T-cell (primary cell): ENCODE measurements around the gene FERMT1. TPM values are rescaled to one million over a fixed set of nuclear protein-coding genes. Genes with fewer than 3 reads are reported as not detected.

ENCODE experiments used
- ATAC-seq, 4 experiments: fragments of 200-7000 bp in 3 of 4; fragments of 150-1000 bp in 1 of 4; cut with Tn5 transposase; replicated peaks in 1 of 4; 1 replicate in 3 of 4; 2 replicates in 1 of 4; pipeline ENCODE4 v1.10.0; 2021; ENCODE audit warnings: moderate library complexity in 3 of 4, mild to moderate bottlenecking in 2 of 4, moderate number of reproducible peaks in 1 of 4
- CTCF ChIA-PET, 2 donors: fragments of 300-600 bp; sonication (Branson Sonifier 250); formaldehyde crosslinking; loops; one replicate each; lab custom pipeline; 2022; ENCODE audit warnings: antibody characterized with exemption in 2 of 2; lab: Charles Lee
- POLR2A ChIA-PET, 2 donors: fragments of 300-600 bp; sonication (Branson Sonifier 250); formaldehyde crosslinking; loops; one replicate each; lab custom pipeline; 2022; ENCODE audit warnings: antibody characterized with exemption in 2 of 2; lab: Charles Lee
- DNase-seq, 35 experiments: peaks; one replicate each; pipeline versions ENCODE4 v3.0.0 to v3.0.0-alpha.2; 2013 to 2023
- H3K27ac ChIP-seq: one replicate; pipeline ENCODE4 v1.5.1; 2013; ENCODE audit warnings: low read length
- H3K27me3 ChIP-seq, 2 experiments: replicated peaks in 1 of 2; 1 replicate in 1 of 2; 2 replicates in 1 of 2; pipeline versions ENCODE4 v1.6.1 to v1.7.0; 2013; ENCODE audit warnings: low read length in 1 of 2, mixed read lengths in 1 of 2; ENCODE audit not compliant: control insufficient read depth in 2 of 2, insufficient read depth in 2 of 2; ENCODE audit errors: extremely low read depth in 1 of 2
- H3K36me3 ChIP-seq, 2 donors: 1 replicate in 1 of 2; 2 replicates in 1 of 2; pipeline versions ENCODE4 v1.6.1 to v1.7.0; 2013; ENCODE audit warnings: low read length in 1 of 2; ENCODE audit not compliant: control insufficient read depth in 2 of 2, insufficient read depth in 1 of 2; ENCODE audit errors: extremely low read depth in 1 of 2
- H3K4me1 ChIP-seq, 2 experiments: 1 replicate in 1 of 2; 2 replicates in 1 of 2; pipeline versions ENCODE4 v1.6.1 to v1.7.0; 2013; ENCODE audit warnings: low read length in 2 of 2, mixed read lengths in 1 of 2; ENCODE audit not compliant: insufficient read depth in 2 of 2, control insufficient read depth in 1 of 2; ENCODE audit errors: extremely low read depth in 1 of 2
- H3K4me3 ChIP-seq, 2 donors: 1 replicate in 1 of 2; 2 replicates in 1 of 2; pipeline versions ENCODE4 v1.5.1 to v1.7.0; 2013; ENCODE audit warnings: mild to moderate bottlenecking in 2 of 2, low read length in 1 of 2, moderate library complexity in 1 of 2; ENCODE audit not compliant: control insufficient read depth in 1 of 2; ENCODE audit errors: extremely low read depth in 1 of 2
- H3K9me3 ChIP-seq: 2 replicates; pipeline ENCODE4 v1.7.0; 2013
- H3K27ac Mint-ChIP-seq, 2 donors: one replicate each; pipeline ENCODE4 v1.8.0; 2020 to 2021; ENCODE audit warnings: mild to moderate bottlenecking in 2 of 2, mixed read lengths in 2 of 2
- H3K27me3 Mint-ChIP-seq, 2 donors: one replicate each; pipeline ENCODE4 v1.8.0; 2021 to 2022; ENCODE audit warnings: mixed read lengths in 2 of 2
- H3K36me3 Mint-ChIP-seq: one replicate; pipeline ENCODE4 v1.8.0; 2021; ENCODE audit warnings: mixed read lengths
- H3K4me1 Mint-ChIP-seq, 3 donors: one replicate each; pipeline ENCODE4 v1.8.0; 2020 to 2022; ENCODE audit warnings: mixed read lengths in 3 of 3, mild to moderate bottlenecking in 1 of 3
- H3K4me3 Mint-ChIP-seq, 3 donors: one replicate each; pipeline ENCODE4 v1.8.0; 2020 to 2022; ENCODE audit warnings: mild to moderate bottlenecking in 3 of 3, mixed read lengths in 3 of 3, moderate library complexity in 3 of 3
- H3K9me3 Mint-ChIP-seq, 3 donors: one replicate each; pipeline ENCODE4 v1.8.0; 2020 to 2022; ENCODE audit warnings: mixed read lengths in 3 of 3
- WGBS: methylation state at CpG from one replicate; pipeline ENCODE4 v1.1.5; 2013; ENCODE audit warnings: missing lambda C conversion rate; ENCODE audit not compliant: insufficient coverage; 5-methylcytosine and 5-hydroxymethylcytosine counted together
- total RNA-seq, 35 experiments: library from RNA in 6 of 35; stranded (reverse) in 6 of 35; fragments of 120-200 nt in 1 of 35; gene quantifications; one replicate each; pipeline versions ENCODE4 v1.2.1 to v1.2.4 and lab custom pipeline; 2013 to 2026

The FERMT1 gene
- total RNA-seq, 5 donors from 2014 or later (not counting 1 experiment from before 2014, with no cell fraction given): 0.20 to 0.22 TPM; not detected in 3

- H3K27me3 ChIP-seq: peaks cover 0 to 4% of the 10 kb centered on the region in 2 experiments
- Mint-ChIP-seq H3K27me3 (peaks cover 0 to 5% of the 10 kb centered on the region in 2 donors), H3K36me3 (no peaks in the 10 kb centered on the region), H3K9me3 (no peaks in the 10 kb centered on the region), H3K27ac (no peak overlapping the region), H3K4me3 (no peak overlapping the region), H3K4me1 (peaks cover 0 to 6% (median 0%) of the 10 kb centered on the region in 3 donors)
- peaks cover 0 to 4% of the 10 kb centered on the region in 2 experiments for H3K4me1 ChIP-seq
- no peak overlapping the region for H3K27ac ChIP-seq
- no peaks in the 10 kb centered on the region for H3K9me3 ChIP-seq
- ChIA-PET CTCF (no interaction called here), POLR2A (interaction anchor here in 1 of 2 donors (0.6 kb wide), 1 partner anchor 235 kb away, joined by 3 read pairs; no protein-coding TSS in a partner anchor)
- no peak overlapping the region for H3K4me3 ChIP-seq
- WGBS: 89% methylated on average over 3 of the region's 6 CpGs
- DNase-seq (no peak), ATAC-seq (no peak)
- no peaks in the 10 kb centered on the region for H3K36me3 ChIP-seq
Measured at GRCh38 chr20:6070829-6071695, 51.8 kb downstream of the FERMT1 start.

DNA sequence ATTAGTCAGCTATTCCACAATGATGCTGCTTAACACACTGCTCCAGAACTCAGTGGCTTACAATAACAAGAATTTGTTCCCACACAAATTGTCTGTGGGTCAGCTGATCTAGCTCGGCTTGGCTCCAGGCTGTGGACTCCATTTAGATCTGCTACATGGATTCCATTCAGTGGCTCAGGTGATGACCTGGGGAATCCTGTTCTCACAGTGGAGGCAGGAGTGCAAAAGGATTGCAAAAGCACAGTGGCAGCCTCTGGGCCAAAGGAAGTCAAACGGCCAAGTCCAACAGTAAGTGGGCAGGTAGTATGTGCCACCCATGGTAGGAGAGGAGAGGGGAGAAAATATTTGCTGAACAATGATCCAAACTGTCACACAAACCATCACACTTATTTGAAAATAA lies 53.2 kb downstream of the FERMT1 start:
- Histone ChIP-seq H3K4me3 (no peak overlapping the region), H3K36me3 (no peaks in the 10 kb centered on the region), H3K4me1 (peaks cover 0 to 4% of the 10 kb centered on the region in 2 experiments), H3K9me3 (no peaks in the 10 kb centered on the region), H3K27me3 (peaks cover 0 to 6% of the 10 kb centered on the region in 2 experiments), H3K27ac (no peak overlapping the region)
- Mint-ChIP-seq H3K4me3 (no peak overlapping the region), H3K9me3 (no peaks in the 10 kb centered on the region), H3K27me3 (peaks cover 0 to 5% of the 10 kb centered on the region in 2 donors), H3K36me3 (no peaks in the 10 kb centered on the region), H3K27ac (no peak overlapping the region), H3K4me1 (peaks cover 0 to 6% (median 0%) of the 10 kb centered on the region in 3 donors)
- no peak for ATAC-seq
- POLR2A ChIA-PET: interaction anchor here in 1 of 2 donors (0.5 kb wide), 1 partner anchor 46 kb away, joined by 5 read pairs; no protein-coding TSS in a partner anchor
- CTCF ChIA-PET: interaction anchor here in 1 of 2 donors (1.7 kb wide), 1 partner anchor 541 kb away, joined by 5 read pairs; no protein-coding TSS in a partner anchor
- no CpG with 5 or more reads among the region's 2 CpGs for WGBS
- no peak for DNase-seq

GRCh38 chr20:6067763-6068318 lies 55.0 kb downstream of the FERMT1 start:
- Histone ChIP-seq H3K27me3 (peaks cover 0 to 6% of the 10 kb centered on the region in 2 experiments), H3K36me3 (no peaks in the 10 kb centered on the region), H3K4me3 (no peak overlapping the region), H3K27ac (no peak overlapping the region), H3K4me1 (no peaks in the 10 kb centered on the region), H3K9me3 (no peaks in the 10 kb centered on the region)
- no peak overlapping the region for H3K27ac Mint-ChIP-seq
- H3K27me3 Mint-ChIP-seq: peaks cover 4 to 8% of the 10 kb centered on the region in 2 donors
- no CpG with 5 or more reads among the region's 4 CpGs for WGBS
- CTCF ChIA-PET: no interaction called here
- DNase-seq (no peak), ATAC-seq (no peak)
- no peak overlapping the region for H3K4me3 Mint-ChIP-seq
- no peaks in the 10 kb centered on the region for H3K9me3 Mint-ChIP-seq
- no peaks in the 10 kb centered on the region for H3K4me1 Mint-ChIP-seq
- no peaks in the 10 kb centered on the region for H3K36me3 Mint-ChIP-seq
- POLR2A ChIA-PET: no interaction called here

DNA sequence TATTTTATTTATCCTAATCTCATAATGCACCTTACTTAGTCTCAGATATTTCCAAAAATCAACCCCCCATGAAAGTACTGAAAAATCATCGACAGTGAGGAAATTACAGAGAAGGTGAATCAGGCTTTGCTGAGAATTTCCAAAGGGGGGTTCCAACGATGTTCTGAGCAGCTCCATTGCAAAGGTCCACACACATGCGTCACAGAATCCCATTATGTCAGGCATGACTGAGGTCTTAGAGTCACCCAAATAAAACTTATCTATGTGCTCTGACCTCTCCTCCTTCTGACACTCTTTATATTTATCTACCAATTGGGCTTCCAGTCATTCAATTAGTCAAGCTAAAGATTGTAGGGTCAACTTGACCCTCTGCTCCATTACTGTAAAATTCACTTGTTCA lies 56.2 kb downstream of the FERMT1 start:
- Mint-ChIP-seq H3K36me3 (no peaks in the 10 kb centered on the region), H3K4me3 (no peak overlapping the region), H3K27ac (no peak overlapping the region), H3K27me3 (peaks cover 4 to 12% of the 10 kb centered on the region in 2 donors), H3K4me1 (peaks cover 0 to 3% (median 2%) of the 10 kb centered on the region in 3 donors), H3K9me3 (no peaks in the 10 kb centered on the region)
- POLR2A ChIA-PET: no interaction called here
- DNase-seq: no peak
- WGBS: 88% methylated on average over 1 of the region's 3 CpGs
- no peaks in the 10 kb centered on the region for H3K4me1 ChIP-seq
- no peaks in the 10 kb centered on the region for H3K9me3 ChIP-seq
- H3K27ac ChIP-seq: no peak overlapping the region
- peaks cover 0 to 6% of the 10 kb centered on the region in 2 experiments for H3K27me3 ChIP-seq
- CTCF ChIA-PET: no interaction called here
- ATAC-seq: no peak
- H3K4me3 ChIP-seq: no peak overlapping the region
- H3K36me3 ChIP-seq: no peaks in the 10 kb centered on the region

GRCh38 chr20:6061544-6061943 lies 61.3 kb downstream of the FERMT1 start:
- WGBS: no CpG with 5 or more reads among the region's 2 CpGs
- POLR2A ChIA-PET: no interaction called here
- Mint-ChIP-seq H3K4me3 (no peak overlapping the region), H3K4me1 (peaks cover 4 to 6% (median 5%) of the 10 kb centered on the region in 3 donors), H3K9me3 (no peaks in the 10 kb centered on the region), H3K36me3 (no peaks in the 10 kb centered on the region), H3K27me3 (peaks cover 18 to 23% of the 10 kb centered on the region in 2 donors), H3K27ac (no peak overlapping the region)
- H3K9me3 ChIP-seq: no peaks in the 10 kb centered on the region
- no peaks in the 10 kb centered on the region for H3K4me1 ChIP-seq
- DNase-seq (no peak), ATAC-seq (no peak)
- H3K27ac ChIP-seq: no peak overlapping the region
- CTCF ChIA-PET: no interaction called here
- no peaks in the 10 kb centered on the region for H3K36me3 ChIP-seq
- no peak overlapping the region for H3K4me3 ChIP-seq
- H3K27me3 ChIP-seq: peaks cover 0 to 8% of the 10 kb centered on the region in 2 experiments

- Mint-ChIP-seq H3K4me1 (peaks cover 4 to 6% (median 5%) of the 10 kb centered on the region in 3 donors), H3K27me3 (peaks cover 20 to 23% of the 10 kb centered on the region in 2 donors), H3K4me3 (no peak overlapping the region), H3K36me3 (no peaks in the 10 kb centered on the region), H3K27ac (no peak overlapping the region), H3K9me3 (no peaks in the 10 kb centered on the region)
- DNase-seq (no peak), ATAC-seq (no peak)
- POLR2A ChIA-PET: no interaction called here
- Histone ChIP-seq H3K36me3 (no peaks in the 10 kb centered on the region), H3K4me3 (no peak overlapping the region), H3K27me3 (peaks cover 0 to 19% of the 10 kb centered on the region in 2 experiments), H3K9me3 (no peaks in the 10 kb centered on the region), H3K4me1 (no peaks in the 10 kb centered on the region), H3K27ac (no peak overlapping the region)
- CTCF ChIA-PET: no interaction called here
- 50% methylated on average over 1 of the region's 6 CpGs for WGBS
Measured at GRCh38 chr20:6060213-6060612, 62.6 kb downstream of the FERMT1 start.
